Subcutaneous abdominal adipose tissue (tissue), 5 donors: ENCODE results near the gene NUP54.

ENCODE experiments used
- H3K27ac ChIP-seq: one replicate; pipeline ENCODE4 v1.7.0; 2013; ENCODE audit warnings: low read depth, mild to moderate bottlenecking, inconsistent platforms, low read length, moderate library complexity
- H3K27me3 ChIP-seq, 5 donors: one replicate each; pipeline ENCODE4 v1.7.0; 2013; ENCODE audit warnings: low read length in 5 of 5, inconsistent platforms in 1 of 5; ENCODE audit not compliant: control insufficient read depth in 5 of 5, insufficient read depth in 4 of 5
- H3K36me3 ChIP-seq, 5 donors: one replicate each; pipeline ENCODE4 v1.7.0; 2013; ENCODE audit warnings: low read length in 5 of 5; ENCODE audit not compliant: control insufficient read depth in 5 of 5, insufficient read depth in 5 of 5
- H3K4me1 ChIP-seq, 5 donors: one replicate each; pipeline ENCODE4 v1.7.0; 2013; ENCODE audit warnings: low read length in 5 of 5, mild to moderate bottlenecking in 3 of 5, moderate library complexity in 1 of 5; ENCODE audit not compliant: control insufficient read depth in 5 of 5, insufficient read depth in 5 of 5
- H3K4me3 ChIP-seq, 5 donors: one replicate each; pipeline ENCODE4 v1.7.0; 2013; ENCODE audit warnings: low read length in 5 of 5, low read depth in 1 of 5
- H3K9ac ChIP-seq, 5 donors: one replicate each; pipeline ENCODE4 v1.7.0; 2013; ENCODE audit warnings: low read length in 5 of 5, mild to moderate bottlenecking in 4 of 5, moderate library complexity in 3 of 5
- H3K9me3 ChIP-seq, 5 donors: one replicate each; pipeline ENCODE4 v1.7.0; 2013; ENCODE audit warnings: low read length in 5 of 5; ENCODE audit not compliant: control insufficient read depth in 5 of 5
- donor health status: healthy.
- donor health status: healthy.
- donor health status: healthy.
- donor health status: healthy.
- donor health status: healthy.

The NUP54 gene

DNA sequence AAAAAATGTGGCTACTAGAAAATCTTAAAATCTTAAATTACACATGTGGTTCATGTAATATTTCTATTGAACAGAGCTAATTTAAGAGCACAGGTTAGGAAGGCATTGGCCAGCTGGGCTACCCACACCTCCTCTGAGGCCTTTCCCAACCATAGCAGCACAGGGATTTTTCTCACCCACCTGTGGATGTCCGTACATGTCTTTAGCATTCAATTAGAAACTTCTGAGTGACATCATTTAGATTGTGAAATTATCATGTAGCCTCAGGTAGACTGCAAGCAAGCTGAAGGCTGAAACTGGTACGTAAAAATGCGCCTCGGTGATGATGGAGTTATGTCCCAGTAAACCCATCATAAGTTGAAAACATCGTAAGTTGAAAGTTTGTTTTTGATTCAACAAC is 34.3 kb upstream of the NUP54 start:
- Histone ChIP-seq H3K4me3 (no peak overlapping the region), H3K27ac (no peak overlapping the region), H3K9ac (no peak overlapping the region), H3K4me1 (peaks cover 0 to 19% (median 16%) of the 10 kb centered on the region in 5 donors), H3K27me3 (no peaks in the 10 kb centered on the region), H3K36me3 (peaks cover 9 to 20% (median 11%) of the 10 kb centered on the region in 5 donors), H3K9me3 (no peaks in the 10 kb centered on the region)

DNA sequence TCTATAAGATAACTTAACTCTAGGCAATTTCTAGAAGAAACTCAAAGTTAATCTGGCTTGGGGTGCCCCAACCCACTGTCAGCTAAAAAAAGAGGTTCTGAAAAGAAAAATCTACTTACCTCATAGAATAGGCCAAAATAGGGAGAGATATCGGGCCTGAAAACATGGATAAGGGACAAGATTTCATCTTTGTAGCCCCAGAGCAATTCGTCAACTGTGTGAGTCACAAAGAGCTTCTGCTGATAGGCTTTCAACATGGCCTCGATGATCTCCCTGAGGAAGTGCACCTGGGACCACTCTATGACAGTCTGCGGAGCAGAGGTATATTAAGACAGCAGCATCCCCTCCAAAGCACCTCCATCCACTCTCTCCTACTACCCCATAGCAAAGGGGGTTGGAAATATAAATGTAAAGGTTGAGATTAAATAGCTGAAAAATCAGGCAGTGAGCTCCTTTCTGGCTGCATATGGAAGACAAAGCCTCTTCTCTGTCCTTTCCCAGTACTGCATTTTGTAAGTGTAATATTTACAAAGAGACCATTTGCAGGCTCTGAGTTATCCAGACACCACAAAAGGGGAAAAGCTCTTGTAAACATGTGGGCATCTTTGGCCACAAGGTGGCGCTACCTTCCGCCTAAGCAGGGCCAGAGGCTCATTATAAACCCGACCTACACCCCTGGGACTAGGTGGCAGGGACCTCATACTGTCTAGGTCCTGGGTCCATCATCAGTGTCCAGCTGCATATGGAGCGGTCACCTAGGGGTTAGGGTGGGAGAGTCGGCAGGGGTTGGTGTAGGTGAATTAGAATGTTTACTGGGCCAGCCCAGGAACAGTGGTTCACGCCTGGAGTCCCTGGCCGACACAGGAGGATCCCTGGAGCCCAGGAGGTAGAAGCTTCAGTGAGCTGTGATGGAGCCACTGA is 31.5 kb upstream of the NUP54 start:
- Histone ChIP-seq H3K4me3 (no peak overlapping the region), H3K9ac (no peak overlapping the region), H3K27ac (peak overlapping the region; percentile 69), H3K36me3 (peaks cover 15 to 29% (median 20%) of the 10 kb centered on the region in 5 donors), H3K4me1 (peaks cover 0 to 17% (median 13%) of the 10 kb centered on the region in 5 donors), H3K9me3 (no peaks in the 10 kb centered on the region), H3K27me3 (no peaks in the 10 kb centered on the region)

DNA sequence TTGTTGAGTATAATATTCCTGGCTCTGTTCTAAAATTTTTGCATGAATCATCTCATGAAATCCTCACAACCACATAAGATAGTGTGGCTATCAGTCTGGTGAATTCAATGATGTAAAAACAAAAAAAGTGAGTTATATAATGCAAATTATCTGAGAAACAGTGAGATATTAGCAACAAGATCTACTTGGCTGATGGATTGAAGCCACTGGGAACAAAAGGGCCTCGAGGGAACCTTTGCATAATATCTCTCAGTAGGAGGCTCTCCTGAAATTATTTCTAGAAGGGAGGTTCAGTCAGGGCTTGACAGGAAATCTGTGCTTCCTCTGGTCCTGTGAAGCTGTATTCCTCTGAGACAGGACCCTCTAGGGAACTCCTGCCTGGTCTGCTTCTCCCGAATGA is 30.1 kb upstream of the NUP54 start:
- Histone ChIP-seq H3K27me3 (no peaks in the 10 kb centered on the region), H3K9me3 (no peaks in the 10 kb centered on the region), H3K36me3 (peaks cover 28 to 39% (median 31%) of the 10 kb centered on the region in 5 donors), H3K4me3 (no peak overlapping the region), H3K27ac (peak overlapping the region; percentile 69), H3K9ac (peak overlapping the region in 2 of 5 donors; percentile 16 to 44), H3K4me1 (peaks cover 0 to 17% (median 13%) of the 10 kb centered on the region in 5 donors)

DNA sequence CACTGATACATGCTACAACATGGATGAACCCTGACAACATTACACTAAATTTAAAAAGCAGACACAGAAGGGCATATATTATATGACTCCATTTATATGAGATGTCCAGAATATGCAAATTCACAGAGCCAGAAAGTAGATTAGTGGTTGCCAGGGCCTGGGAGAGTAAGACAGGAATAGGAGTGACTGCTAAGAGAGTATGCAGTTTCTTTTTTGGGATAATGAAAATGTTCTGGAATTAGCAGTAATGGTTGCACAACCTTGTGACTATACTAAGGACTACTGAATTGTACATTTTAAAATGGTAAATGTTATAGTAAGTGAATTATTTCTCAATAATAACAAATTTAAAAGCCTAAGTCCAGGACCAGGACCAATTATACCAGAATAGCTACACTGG is 29.5 kb upstream of the NUP54 start:
- H3K36me3 ChIP-seq = peaks cover 24 to 45% (median 37%) of the 10 kb centered on the region in 5 donors
- no peaks in the 10 kb centered on the region for H3K9me3 ChIP-seq
- H3K4me1 ChIP-seq = peaks cover 0 to 17% (median 13%) of the 10 kb centered on the region in 5 donors
- H3K4me3 ChIP-seq = no peak overlapping the region
- peak overlapping the region in 1 of 5 donors; percentile 16 for H3K9ac ChIP-seq
- H3K27ac ChIP-seq = peak overlapping the region; percentile 69
- H3K27me3 ChIP-seq = no peaks in the 10 kb centered on the region

DNA sequence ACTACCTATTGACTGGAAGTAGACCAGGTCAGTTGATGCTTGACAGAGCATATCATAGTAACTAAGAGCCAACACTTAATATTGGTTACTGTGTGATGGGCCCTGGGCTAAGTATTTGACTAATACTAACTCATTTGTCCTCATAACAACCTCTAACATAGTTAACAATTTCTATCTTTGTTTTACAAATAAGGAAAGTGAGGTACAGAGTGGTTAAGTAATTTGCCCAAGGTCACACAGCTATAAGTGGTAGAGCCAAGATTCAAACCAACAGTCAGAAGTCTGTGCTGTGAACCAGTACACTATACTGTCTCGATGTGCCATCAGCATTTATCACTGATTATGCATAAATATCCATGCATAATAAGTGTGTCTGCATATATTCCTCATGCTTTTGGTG is 27.1 kb upstream of the NUP54 start:
- Histone ChIP-seq H3K4me1 (peaks cover 0 to 17% (median 16%) of the 10 kb centered on the region in 5 donors), H3K9me3 (no peaks in the 10 kb centered on the region), H3K27ac (no peak overlapping the region), H3K9ac (no peak overlapping the region), H3K27me3 (no peaks in the 10 kb centered on the region), H3K36me3 (peaks cover 21 to 56% (median 45%) of the 10 kb centered on the region in 5 donors), H3K4me3 (no peak overlapping the region)

DNA sequence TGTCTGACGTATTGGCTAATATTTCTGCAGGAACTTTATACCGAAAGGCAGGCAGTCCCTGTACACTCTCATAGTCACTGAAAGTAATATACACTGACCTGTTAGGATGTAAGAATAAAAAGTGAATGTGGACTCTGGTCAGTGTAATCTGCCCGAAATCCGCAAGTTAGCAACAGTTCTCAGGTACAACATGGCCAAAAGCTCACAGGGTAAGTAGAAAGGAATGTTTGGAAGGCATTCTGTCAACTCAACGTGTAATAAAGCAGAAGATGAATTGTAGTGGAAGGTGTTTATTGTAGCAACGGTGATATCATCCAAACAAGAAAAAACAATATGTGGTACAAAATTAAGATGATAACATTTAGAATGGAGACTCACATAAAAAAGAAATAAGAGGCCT is 26.0 kb upstream of the NUP54 start:
- H3K36me3 ChIP-seq = peaks cover 30 to 59% (median 53%) of the 10 kb centered on the region in 5 donors
- H3K9me3 ChIP-seq = no peaks in the 10 kb centered on the region
- H3K4me3 ChIP-seq = no peak overlapping the region
- no peak overlapping the region for H3K9ac ChIP-seq
- no peaks in the 10 kb centered on the region for H3K27me3 ChIP-seq
- H3K27ac ChIP-seq = no peak overlapping the region
- peaks cover 0 to 13% (median 11%) of the 10 kb centered on the region in 5 donors for H3K4me1 ChIP-seq

DNA sequence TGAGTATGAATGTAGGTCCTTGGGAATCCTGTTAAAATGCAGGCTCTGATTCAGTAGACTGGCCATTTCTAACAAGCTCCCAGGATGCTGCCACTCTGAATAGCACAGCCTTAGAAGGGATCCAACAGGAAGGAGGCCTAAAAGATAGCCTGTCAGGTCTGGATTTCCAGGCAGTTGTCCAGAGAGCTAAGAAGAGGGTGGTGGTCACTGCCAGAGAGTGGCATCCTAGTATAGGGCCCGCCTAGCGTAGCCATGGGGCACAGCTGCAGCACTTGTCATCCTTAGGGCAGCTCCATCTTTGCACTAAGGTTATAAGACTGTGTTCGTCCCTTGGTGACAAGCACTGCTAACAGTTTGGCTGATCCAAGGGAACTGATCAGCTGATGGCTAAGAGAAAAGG is 20.5 kb upstream of the NUP54 start:
- Histone ChIP-seq H3K36me3 (peaks cover 36 to 77% (median 66%) of the 10 kb centered on the region in 5 donors), H3K9me3 (no peaks in the 10 kb centered on the region), H3K9ac (no peak overlapping the region), H3K27ac (no peak overlapping the region), H3K27me3 (no peaks in the 10 kb centered on the region), H3K4me3 (no peak overlapping the region), H3K4me1 (peaks cover 0 to 3% (median 3%) of the 10 kb centered on the region in 5 donors)

DNA sequence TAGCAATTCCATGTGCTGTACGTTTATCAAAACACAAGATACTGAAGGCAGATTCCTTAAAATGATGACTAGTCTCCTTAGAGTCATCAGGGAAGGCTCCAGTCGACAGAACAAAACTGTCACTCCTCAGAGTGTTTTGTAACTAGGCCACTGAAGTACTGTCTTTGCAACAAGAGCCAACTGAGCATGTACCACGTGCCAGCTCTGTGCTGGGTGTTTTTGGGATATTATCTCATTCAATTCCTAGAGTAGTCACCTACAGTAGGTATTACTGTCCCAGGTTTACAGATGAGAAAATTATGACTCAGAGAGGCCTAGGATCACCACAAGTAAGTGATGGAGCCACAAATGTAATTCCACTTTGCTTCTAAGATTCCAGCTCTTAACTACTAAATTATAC is 18.3 kb upstream of the NUP54 start:
- Histone ChIP-seq H3K9me3 (no peaks in the 10 kb centered on the region), H3K4me1 (peaks cover 0 to under 1% (median under 1%) of the 10 kb centered on the region in 5 donors), H3K4me3 (no peak overlapping the region), H3K27me3 (no peaks in the 10 kb centered on the region), H3K36me3 (peaks cover 53 to 80% (median 72%) of the 10 kb centered on the region in 5 donors), H3K9ac (no peak overlapping the region), H3K27ac (no peak overlapping the region)

DNA sequence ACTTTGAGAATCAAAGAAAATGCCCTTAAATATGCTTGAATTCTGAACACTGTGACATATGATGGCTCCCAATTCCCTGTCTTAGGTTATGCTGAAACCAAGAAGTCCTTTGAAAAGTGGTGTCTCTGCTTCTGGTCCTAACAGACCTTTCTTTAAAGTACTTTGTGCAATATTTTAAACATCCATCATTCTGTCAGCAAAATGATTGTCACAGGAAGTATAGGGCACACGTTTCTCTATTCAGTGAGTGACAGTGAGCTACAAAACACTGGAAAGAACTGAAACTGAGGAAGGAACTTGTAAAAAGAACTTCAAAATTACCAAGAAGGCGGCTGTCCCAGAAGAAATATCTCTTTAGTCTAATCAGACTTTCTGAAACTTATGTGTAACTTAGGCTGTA is 12.2 kb upstream of the NUP54 start:
- H3K9ac ChIP-seq = no peak overlapping the region
- H3K27ac ChIP-seq = no peak overlapping the region
- H3K9me3 ChIP-seq = no peaks in the 10 kb centered on the region
- H3K4me3 ChIP-seq = no peak overlapping the region
- no peaks in the 10 kb centered on the region for H3K27me3 ChIP-seq
- H3K4me1 ChIP-seq = peaks cover 0 to 25% (median 16%) of the 10 kb centered on the region in 5 donors
- peaks cover 34 to 60% (median 44%) of the 10 kb centered on the region in 5 donors for H3K36me3 ChIP-seq

DNA sequence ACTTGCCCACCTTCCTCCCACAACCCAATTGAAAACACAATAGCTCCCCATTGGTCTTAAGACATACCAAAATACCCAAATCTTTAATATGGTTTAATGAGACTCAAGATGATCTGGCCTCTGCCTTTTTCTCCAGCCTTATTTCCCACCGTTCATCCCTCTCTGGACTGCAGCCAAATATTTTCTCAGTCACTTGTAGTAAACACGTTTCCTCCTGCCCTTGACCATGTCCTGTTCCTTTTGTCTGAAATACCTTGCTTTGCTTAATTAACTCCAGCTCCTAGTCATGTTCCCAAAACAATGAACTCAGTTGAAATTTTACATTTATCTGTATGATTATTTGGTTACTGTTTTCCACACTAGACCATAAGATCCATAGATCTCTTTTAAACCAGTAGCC is 8.4 kb upstream of the NUP54 start:
- H3K4me3 ChIP-seq = no peak overlapping the region
- H3K36me3 ChIP-seq = peaks cover 8 to 29% (median 16%) of the 10 kb centered on the region in 5 donors
- no peak overlapping the region for H3K9ac ChIP-seq
- H3K27me3 ChIP-seq = no peaks in the 10 kb centered on the region
- no peaks in the 10 kb centered on the region for H3K9me3 ChIP-seq
- no peak overlapping the region for H3K27ac ChIP-seq
- H3K4me1 ChIP-seq = peaks cover 0 to 25% (median 16%) of the 10 kb centered on the region in 5 donors
